LNCaP clone FGC (cell line): ENCODE results near the gene IFI16.

Experiments used
- DNase-seq: peaks from one replicate; pipeline ENCODE4 v3.0.0-alpha.2; 2011; ENCODE audit warnings: low read depth
- H3K4me3 ChIP-seq: 2 replicates; pipeline ENCODE4 v1.5.1; 2011; ENCODE audit warnings: mild to moderate bottlenecking, low read depth, low read length, control low read depth
- CTCF ChIP-seq: IDR thresholded peaks from 2 replicates; pipeline ENCODE4 v1.5.1; 2012; ENCODE audit warnings: mild to moderate bottlenecking; ENCODE audit not compliant: control insufficient read depth, insufficient read depth; ENCODE audit errors: extremely low read depth

Gene IFI16

DNA sequence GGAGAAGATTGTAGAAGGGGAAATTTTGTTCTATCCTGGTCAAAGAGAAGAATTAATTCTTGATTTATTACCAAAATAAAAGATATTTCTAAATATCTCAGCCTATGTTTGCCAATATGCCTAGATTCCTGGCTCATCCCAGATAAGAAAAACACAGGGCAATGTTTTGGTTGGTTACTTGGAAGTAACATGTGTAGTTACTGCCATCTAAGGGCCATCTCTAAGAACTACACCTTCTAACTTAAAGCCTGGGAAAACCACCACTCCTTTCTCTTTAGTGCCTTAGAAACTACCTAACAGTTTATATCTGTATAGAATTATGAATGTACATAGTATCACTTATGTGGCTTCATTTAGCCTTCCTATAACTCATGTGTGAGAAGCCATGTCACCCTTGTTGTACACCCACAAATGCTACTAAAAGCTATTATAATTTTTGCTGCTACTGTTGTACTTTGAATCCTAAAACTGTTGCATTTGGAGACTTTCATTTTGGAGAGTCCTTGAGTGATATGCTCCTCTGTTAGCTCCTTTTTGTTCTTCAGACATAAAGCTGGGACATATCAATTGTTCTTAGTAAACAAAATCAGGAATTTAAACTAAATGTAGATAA lies 62.4 kb downstream of the IFI16 start:
- TF ChIP-seq CTCF = peak; percentile 69
- no peak overlapping the region for H3K4me3 ChIP-seq
- DNase-seq = peak; percentile 37

DNA sequence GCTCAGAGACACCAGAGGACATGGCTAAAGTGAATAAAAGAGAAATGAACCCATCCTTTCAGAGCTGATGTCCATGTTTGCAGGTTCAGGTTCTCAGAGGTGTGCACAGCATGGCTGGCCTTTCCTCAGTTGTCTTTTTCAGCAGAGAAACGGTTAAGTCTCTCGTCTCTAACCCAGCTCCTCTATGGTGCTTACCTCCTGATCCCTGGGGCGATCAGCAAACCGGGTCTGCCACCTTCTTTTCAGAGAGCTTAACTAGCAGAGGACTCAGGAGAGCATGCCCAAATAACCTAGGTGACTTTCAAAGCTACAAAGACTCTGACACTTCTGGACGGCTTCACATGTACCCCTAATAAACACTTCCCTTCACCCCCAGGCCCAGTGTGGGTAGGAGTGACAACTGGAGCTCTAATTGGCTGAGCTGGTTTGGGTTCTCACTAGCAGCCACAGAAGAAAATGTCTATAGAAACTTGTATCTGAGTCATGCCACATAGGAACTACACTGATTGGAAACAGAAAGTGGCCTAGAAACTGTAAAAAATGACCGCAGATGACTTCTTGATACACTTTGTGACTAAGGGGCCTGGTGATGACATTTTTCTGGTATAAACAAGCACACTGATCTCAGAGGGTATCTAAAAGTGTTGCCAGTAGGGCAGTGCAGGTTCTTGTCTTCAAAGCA lies 66.9 kb downstream of the IFI16 start, which contains the start of gene AIM2:
AIM2 (minus strand) TSS at position 329 of the 682 bp plus-strand sequence. CDS start 3,267 bp downstream, outside the sequence.
- no peak for TF ChIP-seq CTCF
- no peak for DNase-seq
- H3K4me3 ChIP-seq = no peak within 1 kb of the TSS

DNA sequence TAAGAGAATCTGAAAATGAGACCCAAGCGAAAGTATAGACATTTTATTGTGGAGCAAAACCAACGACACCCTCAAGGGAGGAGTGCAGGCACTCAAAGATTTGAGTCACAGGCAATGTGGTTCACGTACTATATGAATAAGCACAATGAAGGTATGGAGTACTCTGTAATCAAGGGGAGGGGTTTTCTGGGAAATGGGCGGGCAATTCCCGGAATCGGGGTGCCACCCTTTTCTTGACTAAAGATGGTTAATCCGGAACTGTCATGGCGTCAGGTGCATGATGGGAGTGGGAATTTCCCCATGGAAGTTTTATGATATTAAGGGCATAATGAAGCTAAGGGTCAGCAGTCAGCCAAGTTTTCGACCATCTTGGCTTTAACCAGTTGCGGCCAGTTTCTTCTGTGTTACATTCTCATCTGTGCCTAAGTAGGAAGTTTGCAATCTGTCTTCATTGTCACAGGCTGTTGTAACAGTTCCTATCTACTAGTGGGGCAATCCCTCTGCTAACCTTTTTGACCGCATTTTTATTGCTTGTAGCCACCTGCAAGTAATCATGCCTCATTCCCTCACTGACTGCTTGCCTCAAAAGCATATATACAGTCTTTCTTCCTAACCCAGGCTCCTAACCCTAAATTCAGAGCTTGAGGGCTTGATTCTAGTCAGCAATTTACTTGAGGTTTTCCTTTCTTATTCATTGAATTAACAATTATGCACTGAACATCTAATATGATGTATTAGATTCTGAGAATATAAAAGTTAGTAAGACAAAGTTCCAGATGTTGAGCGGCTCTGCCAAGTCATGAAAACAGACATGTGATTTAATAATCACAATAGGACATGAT lies 67.6 kb downstream of the IFI16 start:
- DNase-seq = no peak
- TF ChIP-seq CTCF = no peak
- no peak overlapping the region for H3K4me3 ChIP-seq

GRCh38 chr1:159079525-159079924 lies 69.8 kb downstream of the IFI16 start:
- no peak for DNase-seq
- no peak for TF ChIP-seq CTCF
- H3K4me3 ChIP-seq = no peak overlapping the region

DNA sequence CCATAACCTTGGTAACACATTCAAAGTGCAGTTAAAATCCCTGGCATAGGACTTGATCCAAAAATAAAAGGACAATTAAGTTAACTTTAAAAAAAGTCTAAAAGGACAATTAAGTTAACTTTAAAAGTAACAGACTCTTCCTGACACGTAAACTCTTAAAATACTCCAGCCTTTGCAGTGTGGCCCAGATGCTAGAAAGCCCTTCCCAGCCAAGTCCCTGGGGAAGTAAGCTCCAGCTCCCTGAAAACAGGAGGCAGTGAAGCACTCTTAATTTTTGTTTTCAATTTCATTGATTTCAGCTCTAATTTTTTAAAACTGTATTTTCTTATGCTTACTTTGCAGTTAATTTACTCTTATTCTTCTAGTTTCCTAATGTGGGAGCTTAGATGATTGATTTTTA lies 71.9 kb downstream of the IFI16 start:
- no peak overlapping the region for H3K4me3 ChIP-seq
- DNase-seq = no peak
- no peak for TF ChIP-seq CTCF

GRCh38 chr1:159083013-159083412 lies 73.3 kb downstream of the IFI16 start:
- H3K4me3 ChIP-seq = no peak overlapping the region
- DNase-seq = no peak
- no peak for TF ChIP-seq CTCF
